ENCODE measurements around the gene RSRC1. TPM values are rescaled to one million over a fixed set of nuclear protein-coding genes. Genes with fewer than 3 reads are reported as not detected.

The RSRC1 gene
- total RNA-seq, 4 donors from 2014 or later: 27.7 to 36.7 (median 31.9) TPM

DNA sequence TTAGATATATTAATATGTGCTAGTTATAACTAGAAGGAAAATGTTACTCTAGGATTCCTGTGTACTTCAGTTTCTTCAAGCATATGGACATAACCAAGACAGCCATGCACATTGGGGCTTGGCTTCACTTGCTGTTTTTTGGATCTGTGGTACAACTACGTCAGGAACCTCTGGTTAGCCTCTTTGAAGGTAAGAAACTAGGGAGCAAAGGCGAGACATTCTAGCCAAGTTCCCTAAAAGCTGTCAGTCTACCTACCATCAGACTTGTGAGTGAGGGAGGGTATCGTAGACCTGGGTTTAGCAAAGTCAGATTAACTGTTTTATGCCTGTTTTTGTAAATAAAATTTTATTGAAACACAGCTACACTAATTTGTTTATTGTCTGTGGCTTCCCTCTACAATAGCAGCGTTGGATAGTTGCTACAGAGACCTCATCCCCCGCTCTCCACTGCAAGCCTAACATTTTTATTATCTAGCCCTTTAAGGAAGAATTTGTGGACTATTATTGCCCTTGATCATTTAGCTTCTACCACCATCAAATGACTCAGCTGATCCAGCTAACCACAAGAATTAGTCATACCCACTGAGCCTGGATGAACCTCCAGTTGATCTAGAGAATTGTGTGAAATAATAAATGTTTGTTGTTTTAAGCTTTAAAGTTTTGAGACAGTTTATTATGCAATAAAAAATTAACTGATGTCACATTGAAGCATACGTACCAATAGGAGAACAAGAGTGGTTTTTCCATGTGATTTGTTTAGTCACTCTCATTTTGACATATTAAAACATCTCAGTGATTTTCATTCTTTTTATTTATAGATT is 58.1 kb downstream of the RSRC1 start:
- Histone ChIP-seq H3K27ac (no peak overlapping the region), H3K9me3 (no peaks in the 10 kb centered on the region), H3K36me3 (no peaks in the 10 kb centered on the region), H3K4me3 (no peak overlapping the region), H3K4me1 (no peaks in the 10 kb centered on the region), H3K27me3 (no peaks in the 10 kb centered on the region)
- no peak for ATAC-seq
- intact Hi-C loops (cut with DNase I; ENCODE audit: low total_unique reads): no loop called here
- TF ChIP-seq, protein P1, sequence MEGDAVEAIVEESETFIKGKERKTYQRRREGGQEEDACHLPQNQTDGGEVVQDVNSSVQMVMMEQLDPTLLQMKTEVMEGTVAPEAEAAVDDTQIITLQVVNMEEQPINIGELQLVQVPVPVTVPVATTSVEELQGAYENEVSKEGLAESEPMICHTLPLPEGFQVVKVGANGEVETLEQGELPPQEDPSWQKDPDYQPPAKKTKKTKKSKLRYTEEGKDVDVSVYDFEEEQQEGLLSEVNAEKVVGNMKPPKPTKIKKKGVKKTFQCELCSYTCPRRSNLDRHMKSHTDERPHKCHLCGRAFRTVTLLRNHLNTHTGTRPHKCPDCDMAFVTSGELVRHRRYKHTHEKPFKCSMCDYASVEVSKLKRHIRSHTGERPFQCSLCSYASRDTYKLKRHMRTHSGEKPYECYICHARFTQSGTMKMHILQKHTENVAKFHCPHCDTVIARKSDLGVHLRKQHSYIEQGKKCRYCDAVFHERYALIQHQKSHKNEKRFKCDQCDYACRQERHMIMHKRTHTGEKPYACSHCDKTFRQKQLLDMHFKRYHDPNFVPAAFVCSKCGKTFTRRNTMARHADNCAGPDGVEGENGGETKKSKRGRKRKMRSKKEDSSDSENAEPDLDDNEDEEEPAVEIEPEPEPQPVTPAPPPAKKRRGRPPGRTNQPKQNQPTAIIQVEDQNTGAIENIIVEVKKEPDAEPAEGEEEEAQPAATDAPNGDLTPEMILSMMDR (IDR thresholded peaks at IDR 0.05 in 4 of 5, conservative IDR thresholded peaks at IDR 0.05 in 1 of 5): no peak
- TF ChIP-seq POLR2A (IDR thresholded peaks at IDR 0.05): no peak
- DNase-seq: no peak
- in situ Hi-C loops (cut with MboI; ENCODE audit: low sequenced_read_pairs in 4 of 4): no loop called here

DNA sequence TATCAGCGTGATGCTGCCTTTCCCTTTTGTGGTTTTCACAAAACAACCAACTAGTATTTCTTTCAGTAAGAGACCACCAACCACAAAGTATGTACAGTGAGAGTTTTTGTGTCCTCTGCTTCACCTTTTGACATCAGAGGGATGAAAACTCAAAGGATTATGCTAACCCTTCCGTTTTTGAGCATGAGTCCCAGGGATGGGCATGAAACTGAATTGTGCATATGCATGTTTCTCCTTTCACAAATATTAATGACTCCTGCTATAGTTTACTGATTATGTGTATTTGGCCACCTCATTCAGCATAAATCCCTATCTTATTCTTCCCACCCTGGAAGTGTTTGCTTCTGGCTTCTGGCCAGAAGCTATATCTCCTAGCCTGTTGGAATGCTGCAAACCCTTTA is 59.2 kb downstream of the RSRC1 start:
- no peak for TF ChIP-seq POLR2A (IDR thresholded peaks at IDR 0.05)
- Histone ChIP-seq H3K27ac (no peak overlapping the region), H3K9me3 (no peaks in the 10 kb centered on the region), H3K36me3 (no peaks in the 10 kb centered on the region), H3K4me1 (no peaks in the 10 kb centered on the region), H3K27me3 (no peaks in the 10 kb centered on the region), H3K4me3 (no peak overlapping the region)
- in situ Hi-C loops (cut with MboI; ENCODE audit: low sequenced_read_pairs in 4 of 4) (no loop called here), intact Hi-C loops (cut with DNase I; ENCODE audit: low total_unique reads) (no loop called here)
- DNase-seq (no peak), ATAC-seq (no peak)

DNA sequence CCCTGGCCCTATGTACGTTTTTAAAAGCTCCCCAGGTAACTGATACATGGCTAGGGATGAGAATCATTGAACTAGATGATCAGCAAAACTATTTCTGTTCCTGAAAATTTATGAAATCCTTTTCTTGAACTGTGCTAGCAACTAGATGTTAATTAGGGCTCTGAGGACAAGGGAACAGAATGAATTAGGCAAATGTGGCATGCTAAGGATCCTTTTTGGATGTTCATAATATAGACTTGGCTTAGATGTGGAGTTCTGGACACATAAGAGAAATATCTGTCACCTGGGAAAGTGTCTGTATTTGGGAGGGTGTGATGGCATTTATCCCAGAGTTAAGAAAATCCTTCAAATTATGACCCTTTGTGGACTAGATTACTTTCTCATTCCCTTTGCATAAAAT is 71.2 kb downstream of the RSRC1 start:
- in situ Hi-C loops (cut with MboI; ENCODE audit: low sequenced_read_pairs in 4 of 4) (no loop called here), intact Hi-C loops (cut with DNase I; ENCODE audit: low total_unique reads) (no loop called here)
- Histone ChIP-seq H3K27me3 (no peaks in the 10 kb centered on the region), H3K9me3 (no peaks in the 10 kb centered on the region), H3K36me3 (no peaks in the 10 kb centered on the region), H3K27ac (no peak overlapping the region), H3K4me3 (no peak overlapping the region), H3K4me1 (no peaks in the 10 kb centered on the region)
- no peak for DNase-seq
- TF ChIP-seq, protein P1 (IDR thresholded peaks at IDR 0.05 in 4 of 5, conservative IDR thresholded peaks at IDR 0.05 in 1 of 5): no peak
- no peak for TF ChIP-seq POLR2A (IDR thresholded peaks at IDR 0.05)
- ATAC-seq: no peak

DNA sequence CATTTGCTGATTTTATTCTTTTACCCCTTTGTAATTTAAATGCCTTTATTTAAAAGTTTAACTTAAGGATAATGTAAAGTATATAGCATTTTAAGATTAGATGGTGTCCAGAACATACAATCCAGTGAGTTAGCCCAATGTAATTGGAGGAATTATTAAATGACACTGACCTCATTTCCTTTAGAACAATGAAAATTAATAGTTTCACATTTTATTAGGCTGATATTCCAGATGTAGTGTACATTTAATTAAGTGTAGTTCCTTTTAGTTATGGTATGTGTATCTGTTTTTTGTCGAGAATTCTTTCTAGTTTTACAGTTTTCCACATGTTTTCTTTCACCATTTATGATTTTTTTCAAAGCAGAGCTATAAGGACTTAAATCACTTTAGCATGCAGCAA is 75.8 kb downstream of the RSRC1 start:
- no peaks in the 10 kb centered on the region for H3K9me3 ChIP-seq
- H3K27me3 ChIP-seq: no peaks in the 10 kb centered on the region
- TF ChIP-seq, protein P1 (IDR thresholded peaks at IDR 0.05 in 4 of 5, conservative IDR thresholded peaks at IDR 0.05 in 1 of 5): no peak
- no peak for TF ChIP-seq POLR2A (IDR thresholded peaks at IDR 0.05)
- no peak overlapping the region for H3K4me3 ChIP-seq
- no peak overlapping the region for H3K27ac ChIP-seq
- no peaks in the 10 kb centered on the region for H3K36me3 ChIP-seq
- H3K4me1 ChIP-seq: no peaks in the 10 kb centered on the region
- intact Hi-C loops (cut with DNase I; ENCODE audit: low total_unique reads): no loop called here
- ATAC-seq: no peak
- in situ Hi-C loops (cut with MboI; ENCODE audit: low sequenced_read_pairs in 4 of 4): no loop called here
- DNase-seq: no peak

DNA sequence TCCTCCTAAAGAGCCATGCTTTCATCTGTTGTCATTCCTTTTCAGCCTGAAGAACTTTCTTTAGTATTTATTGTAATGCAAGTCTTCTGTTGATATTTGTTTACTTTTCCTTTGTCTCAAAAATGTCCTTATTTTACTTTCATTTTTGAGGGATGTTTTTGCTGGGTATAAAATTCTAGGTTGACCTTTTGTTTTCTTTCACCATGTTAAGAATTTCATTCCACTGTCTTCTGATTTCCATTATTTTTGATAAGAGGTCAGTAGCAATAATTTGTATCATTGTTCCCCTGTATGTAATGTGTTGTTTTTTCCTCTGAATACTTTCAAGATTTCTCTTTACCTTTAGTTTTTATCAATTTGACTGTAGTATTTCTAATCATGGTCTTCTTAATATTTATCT is 91.1 kb downstream of the RSRC1 start:
- in situ Hi-C loops (cut with MboI; ENCODE audit: low sequenced_read_pairs in 4 of 4) (no loop called here), intact Hi-C loops (cut with DNase I; ENCODE audit: low total_unique reads) (no loop called here)
- Histone ChIP-seq H3K27me3 (no peaks in the 10 kb centered on the region), H3K36me3 (no peaks in the 10 kb centered on the region), H3K27ac (no peak overlapping the region), H3K9me3 (no peaks in the 10 kb centered on the region), H3K4me1 (no peaks in the 10 kb centered on the region), H3K4me3 (no peak overlapping the region)
- ATAC-seq (no peak), DNase-seq (no peak)
- TF ChIP-seq, protein P1 (IDR thresholded peaks at IDR 0.05 in 4 of 5, conservative IDR thresholded peaks at IDR 0.05 in 1 of 5): no peak
- no peak for TF ChIP-seq POLR2A (IDR thresholded peaks at IDR 0.05)

All from gastrocnemius medialis (tissue), 4 donors.